SK-N-MC (cell line): Measurements from ENCODE around the gene CEACAM4.
"Not testable (repeated sequence)": the region's sequence is repeated elsewhere in the genome, so short reads cannot be mapped to it uniquely, and the experiment has no call there.

ENCODE experiments used
- DNase-seq: peaks from one replicate; pipeline ENCODE4 v3.0.0-alpha.2; 2011; ENCODE audit warnings: low read depth, low spot score
- H3K27ac ChIP-seq: fragments of 200-600 bp; sonication (generic); 2 replicates; pipeline ENCODE4 v1.5.1; 2016; ENCODE audit warnings: mixed run types
- H3K36me3 ChIP-seq: fragments of 200-600 bp; sonication (generic); 2 replicates; pipeline ENCODE4 v1.6.1; 2017; ENCODE audit warnings: antibody characterized with exemption, low read length, mixed read lengths; ENCODE audit not compliant: insufficient read depth
- H3K4me3 ChIP-seq: fragments of 200-600 bp; sonication (generic); 2 replicates; pipeline ENCODE4 v1.5.1; 2016
- H3K9ac ChIP-seq: fragments of 200-600 bp; sonication (generic); 2 replicates; pipeline ENCODE4 v1.8.0; 2017; ENCODE audit warnings: mixed run types, mixed read lengths; ENCODE audit not compliant: insufficient read length
- H3K9me3 ChIP-seq: fragments of 200-600 bp; sonication (generic); 2 replicates; pipeline ENCODE4 v1.6.1; 2017; ENCODE audit warnings: low read depth, mild to moderate bottlenecking, antibody characterized with exemption, low read length, moderate library complexity, mixed read lengths
- EZH2 ChIP-seq: fragments of 200-600 bp; sonication (generic); IDR thresholded peaks from one replicate; pipeline ENCODE4 v1.6.1; 2017; ENCODE audit warnings: antibody characterized with exemption
- FOXP2 ChIP-seq: optimal IDR thresholded peaks from 2 replicates; pipeline ENCODE3; 2011; ENCODE audit warnings: mild to moderate bottlenecking, moderate library complexity; ENCODE audit not compliant: insufficient read depth; ENCODE audit errors: extremely low read length, control extremely low read depth
- POLR2AphosphoS5 ChIP-seq: IDR thresholded peaks from 2 replicates; pipeline ENCODE4 v1.6.1; 2012; ENCODE audit warnings: mild to moderate bottlenecking, low read depth, low read length, borderline replicate concordance

CEACAM4 gene

DNA sequence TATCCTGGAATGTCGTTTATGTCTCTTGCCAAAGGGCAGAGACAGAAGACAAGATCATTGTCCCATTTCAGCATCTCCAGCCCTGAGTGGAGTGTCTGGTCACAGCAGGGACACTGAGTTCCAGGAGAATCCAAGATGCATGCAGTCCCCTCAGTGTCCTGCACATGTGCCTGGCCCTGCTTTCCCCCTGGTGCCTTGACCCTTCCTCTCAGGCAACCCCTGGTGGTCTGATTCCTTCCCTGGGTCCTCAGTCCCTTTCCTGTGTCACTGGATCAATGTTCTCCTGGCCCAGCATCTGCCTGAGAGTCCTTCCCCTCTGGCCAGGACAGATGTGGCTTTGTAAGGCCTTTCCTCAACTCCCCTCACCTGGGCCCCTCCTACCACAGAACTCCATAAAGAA, 41.9 kb downstream of the CEACAM4 start:
- DNase-seq: no peak
- Histone ChIP-seq H3K9me3 (no peaks in the 10 kb centered on the region), H3K27ac (no peak overlapping the region), H3K36me3 (no peaks in the 10 kb centered on the region), H3K9ac (no peak overlapping the region), H3K4me3 (no peak overlapping the region)
- TF ChIP-seq POLR2AphosphoS5: no peak
- no peak for TF ChIP-seq FOXP2
- no peak for TF ChIP-seq EZH2

DNA sequence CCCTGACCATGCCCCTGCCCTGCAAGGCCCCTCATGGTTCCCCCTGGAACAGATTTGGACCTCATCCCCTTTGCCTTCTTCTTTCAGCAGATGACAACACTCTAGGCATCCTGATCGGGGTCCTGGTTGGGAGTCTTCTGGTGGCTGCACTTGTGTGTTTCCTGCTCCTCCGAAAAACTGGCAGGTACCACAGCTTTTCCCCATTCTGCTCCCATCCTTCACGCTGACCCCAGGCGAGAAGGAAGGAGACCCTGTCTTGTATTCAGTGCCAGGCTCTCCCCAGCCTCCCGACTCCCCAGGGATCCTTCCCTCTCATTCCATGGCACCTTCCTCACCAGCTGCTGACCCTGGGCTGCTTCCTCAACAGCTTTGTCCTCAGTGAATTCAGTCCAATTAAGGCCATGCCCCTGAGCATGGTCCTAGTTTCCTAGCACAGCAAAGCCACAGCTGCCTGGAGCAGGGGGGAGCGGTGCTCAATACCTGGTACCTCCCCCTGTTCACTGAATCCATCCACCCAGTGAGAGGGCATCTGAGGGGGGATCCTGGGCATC, 42.5 kb downstream of the CEACAM4 start:
- Histone ChIP-seq H3K36me3 (no peaks in the 10 kb centered on the region), H3K9me3 (no peaks in the 10 kb centered on the region), H3K4me3 (no peak overlapping the region), H3K27ac (no peak overlapping the region), H3K9ac (no peak overlapping the region)
- TF ChIP-seq POLR2AphosphoS5 (no peak), FOXP2 (no peak), EZH2 (no peak)
- DNase-seq: no peak

DNA sequence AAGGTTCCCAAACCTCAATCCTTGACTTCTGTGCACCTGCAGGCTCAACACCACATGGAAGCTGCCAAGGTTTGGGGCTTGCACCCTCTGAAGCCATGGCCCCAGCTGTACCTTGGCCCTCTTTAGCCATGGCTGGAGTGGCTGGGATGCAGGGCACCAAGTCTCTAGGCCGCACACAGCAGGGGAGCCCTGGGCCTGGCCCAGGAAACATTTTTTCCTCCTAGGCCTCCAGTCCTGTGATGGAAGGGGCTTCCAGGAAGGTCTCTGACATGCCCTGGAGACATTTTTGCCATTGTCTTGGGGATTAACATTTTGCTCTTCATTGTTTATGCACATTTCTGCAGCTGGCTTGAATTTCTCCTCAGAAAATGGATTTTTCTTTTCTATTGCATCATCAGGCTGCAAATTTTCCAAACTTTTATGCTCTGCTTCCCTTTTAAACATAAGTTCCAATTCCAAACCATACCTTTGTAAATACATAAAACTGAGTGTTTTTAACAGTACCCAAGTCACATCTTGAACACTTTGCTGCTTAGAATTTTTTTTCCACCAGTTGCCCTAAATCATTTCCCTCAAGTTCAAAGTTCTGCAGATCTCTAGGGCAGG, 44.2 kb downstream of the CEACAM4 start:
- H3K27ac ChIP-seq, H3K4me3 ChIP-seq, DNase-seq, H3K9me3 ChIP-seq, H3K36me3 ChIP-seq, H3K9ac ChIP-seq: not testable (repeated sequence)

DNA sequence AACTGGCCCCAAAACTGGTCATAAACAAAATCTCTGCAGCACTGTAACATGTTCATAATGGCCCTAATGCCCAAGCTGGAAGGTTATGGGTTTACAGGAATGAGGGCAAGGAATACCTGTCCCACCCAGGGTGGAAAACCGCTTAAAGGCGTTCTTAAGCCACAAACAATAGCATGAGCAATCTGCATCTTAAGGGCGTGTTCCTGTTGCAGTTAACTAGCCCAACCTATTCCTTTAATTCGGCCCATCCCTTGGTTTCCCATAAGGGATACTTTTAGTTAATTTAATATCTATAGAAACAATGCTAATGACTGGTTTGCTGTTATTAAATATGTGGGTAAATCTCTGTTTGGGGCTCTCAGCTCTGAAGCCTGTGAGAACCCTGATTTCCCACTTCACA, 45.8 kb downstream of the CEACAM4 start:
- not testable (repeated sequence) for H3K4me3 ChIP-seq, H3K27ac ChIP-seq, H3K36me3 ChIP-seq, H3K9me3 ChIP-seq, H3K9ac ChIP-seq, DNase-seq

DNA sequence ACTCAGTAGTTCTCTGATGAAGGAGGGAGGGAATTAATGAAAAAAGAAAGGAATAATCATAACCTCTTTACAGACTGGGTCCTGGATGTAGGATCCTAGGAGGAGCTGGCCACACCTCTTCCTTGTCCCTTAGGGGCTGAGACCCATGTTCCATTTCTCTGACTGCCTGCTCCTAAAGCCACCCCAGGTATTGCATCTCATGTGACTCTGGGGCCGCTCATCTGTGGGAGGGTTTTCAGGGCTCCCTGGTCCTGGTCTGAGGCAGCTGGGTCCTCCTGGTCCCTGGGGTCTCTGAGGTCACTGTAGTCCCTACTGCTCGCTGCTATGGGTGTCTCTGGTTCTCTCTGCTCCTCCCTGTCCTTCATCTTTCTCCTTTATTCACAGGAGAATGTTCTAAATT, 48.0 kb downstream of the CEACAM4 start:
- no peaks in the 10 kb centered on the region for H3K36me3 ChIP-seq

DNA sequence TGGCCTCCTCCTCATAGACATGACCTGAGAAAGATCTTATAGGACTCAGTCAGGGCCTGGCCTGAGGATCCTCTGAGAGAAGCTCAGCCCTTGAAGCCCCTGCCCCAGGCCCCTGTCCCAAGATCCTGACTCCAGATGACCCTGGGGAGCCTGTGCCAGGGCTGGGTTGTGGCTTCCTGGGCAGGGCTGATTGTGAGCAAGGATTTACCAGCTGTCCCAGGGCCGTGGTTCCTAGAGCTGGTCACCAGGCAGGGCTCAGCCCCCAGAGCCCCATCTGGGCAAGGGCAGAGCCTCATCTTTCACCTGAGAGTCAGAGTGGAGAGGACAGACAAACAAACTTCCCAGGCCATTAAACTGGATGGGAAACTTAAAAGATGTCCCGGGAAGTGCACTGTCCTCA, 49.0 kb downstream of the CEACAM4 start:
- no peak for DNase-seq
- no peaks in the 10 kb centered on the region for H3K9me3 ChIP-seq
- H3K9ac ChIP-seq: no peak overlapping the region
- no peak overlapping the region for H3K27ac ChIP-seq
- no peaks in the 10 kb centered on the region for H3K36me3 ChIP-seq
- TF ChIP-seq EZH2 (no peak), POLR2AphosphoS5 (no peak), FOXP2 (no peak)
- H3K4me3 ChIP-seq: no peak overlapping the region

More for the DNA sequence above, 48.0 kb downstream of the CEACAM4 start:
- Histone ChIP-seq H3K4me3 (no peak overlapping the region), H3K9ac (no peak overlapping the region), H3K9me3 (no peaks in the 10 kb centered on the region), H3K27ac (no peak overlapping the region)
- no peak for TF ChIP-seq FOXP2
- no peak for TF ChIP-seq POLR2AphosphoS5
- no peak for TF ChIP-seq EZH2
- DNase-seq: no peak

DNA sequence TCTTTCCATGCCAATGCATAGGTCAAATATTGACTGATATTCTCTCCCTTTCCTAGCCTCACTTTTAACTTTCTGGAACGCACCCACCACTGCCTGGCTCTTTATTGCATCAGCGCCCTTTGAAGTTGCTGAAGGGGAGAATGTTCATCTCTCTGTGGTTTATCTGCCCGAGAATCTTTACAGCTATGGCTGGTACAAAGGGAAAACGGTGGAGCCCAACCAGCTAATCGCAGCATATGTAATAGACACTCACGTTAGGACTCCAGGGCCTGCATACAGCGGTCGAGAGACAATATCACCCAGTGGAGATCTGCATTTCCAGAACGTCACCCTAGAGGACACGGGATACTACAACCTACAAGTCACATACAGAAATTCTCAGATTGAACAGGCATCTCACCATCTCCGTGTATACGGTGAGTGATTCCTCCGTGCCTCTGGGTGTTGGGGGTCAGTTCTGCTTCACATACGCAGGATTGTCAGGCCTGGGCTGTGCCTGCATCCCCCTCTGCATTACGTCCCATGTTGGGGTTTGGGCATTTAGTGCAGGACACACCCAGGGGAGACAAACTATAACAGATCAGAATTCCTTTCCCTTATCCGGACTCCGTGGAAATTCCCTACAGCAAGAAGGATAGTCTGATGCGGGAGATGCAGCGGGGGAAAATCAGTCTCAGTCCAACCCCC, 49.6 kb downstream of the CEACAM4 start:
- no peak overlapping the region for H3K4me3 ChIP-seq
- no peak overlapping the region for H3K9ac ChIP-seq
- no peaks in the 10 kb centered on the region for H3K9me3 ChIP-seq
- TF ChIP-seq POLR2AphosphoS5: no peak
- no peak for TF ChIP-seq FOXP2
- no peak for TF ChIP-seq EZH2
- no peaks in the 10 kb centered on the region for H3K36me3 ChIP-seq
- DNase-seq: no peak
- H3K27ac ChIP-seq: no peak overlapping the region

DNA sequence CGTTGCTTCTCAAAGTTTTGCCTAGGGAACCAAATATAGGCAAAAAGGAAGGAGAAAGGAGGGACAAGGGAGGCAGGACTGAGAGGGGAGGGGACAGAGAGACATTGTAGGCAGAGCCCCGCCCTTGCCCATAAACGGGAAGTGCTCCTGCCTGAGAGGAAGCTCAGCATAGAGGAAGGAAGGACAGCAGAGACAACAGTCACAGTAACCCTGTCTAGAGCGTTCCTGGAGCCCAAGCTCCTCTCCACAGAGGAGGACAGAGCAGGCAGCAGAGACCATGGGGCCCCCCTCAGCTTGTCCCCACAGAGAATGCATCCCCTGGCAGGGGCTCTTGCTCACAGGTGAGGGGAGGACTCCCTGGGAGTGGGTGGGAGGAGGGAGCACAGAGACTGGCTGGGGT, 50.9 kb downstream of the CEACAM4 start, which contains the start of gene CEACAM21:
Gene CEACAM21 (plus strand): TSS at position 169 of the 400 bp plus-strand sequence. CDS start 109 bp downstream, at position 278.
- H3K9ac ChIP-seq: no peak within 1 kb of the TSS
- no peak within 1 kb of the TSS for H3K27ac ChIP-seq

DNA sequence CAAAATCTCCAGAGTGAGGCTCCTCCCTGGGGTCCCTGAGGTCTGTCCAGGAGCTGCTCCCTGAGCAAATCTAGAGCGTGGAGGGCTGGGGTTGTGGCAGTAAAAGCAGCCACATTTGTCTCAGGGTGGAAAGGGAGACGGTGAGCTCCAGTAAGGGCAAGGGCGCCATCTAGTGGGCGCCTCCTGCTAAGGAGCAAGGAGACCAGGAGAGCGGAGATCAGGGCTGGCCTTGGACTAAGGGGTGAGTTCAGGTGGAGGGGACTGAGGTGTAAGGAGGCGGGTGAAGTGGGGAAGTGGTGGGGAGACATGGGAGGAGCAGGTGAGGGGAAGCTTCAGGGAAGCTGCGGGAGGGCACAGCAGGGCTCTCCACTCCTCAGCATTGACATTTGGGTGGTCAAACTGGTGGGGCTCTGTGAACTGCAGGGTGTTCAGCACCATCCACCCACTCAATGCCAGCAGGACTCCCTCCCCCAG, 56.2 kb downstream of the CEACAM4 start:
- Histone ChIP-seq H3K36me3 (no peaks in the 10 kb centered on the region), H3K9me3 (no peaks in the 10 kb centered on the region), H3K9ac (no peak overlapping the region), H3K27ac (no peak overlapping the region), H3K4me3 (no peak overlapping the region)
- DNase-seq: no peak
- TF ChIP-seq EZH2: no peak
- no peak for TF ChIP-seq FOXP2
- TF ChIP-seq POLR2AphosphoS5: no peak

More for the DNA sequence above, 50.9 kb downstream of the CEACAM4 start, which contains the start of gene CEACAM21:
- peak within 1 kb of the TSS; percentile 53 for H3K4me3 ChIP-seq
- no peaks in the 10 kb centered on the region for H3K9me3 ChIP-seq
- DNase-seq: no peak
- no peak for TF ChIP-seq FOXP2
- TF ChIP-seq EZH2: no peak
- no peak for TF ChIP-seq POLR2AphosphoS5
- H3K36me3 ChIP-seq: no peaks in the 10 kb centered on the region
